Testis (tissue), 3 donors: ENCODE results near the gene MAPK11. TPM values are rescaled to one million over a fixed set of nuclear protein-coding genes. Genes with fewer than 3 reads are reported as not detected.

ENCODE experiments used
- DNase-seq: peaks from one replicate; pipeline ENCODE4 v3.0.0-alpha.2; 2019
- H3K27ac ChIP-seq, 2 donors: fragments of 200-600 bp; sonication (generic); one replicate each; pipeline ENCODE4 v1.5.1; 2019
- H3K27me3 ChIP-seq: fragments of 200-600 bp; sonication (generic); one replicate; pipeline ENCODE4 v1.5.1; 2019
- H3K36me3 ChIP-seq: fragments of 200-600 bp; sonication (generic); one replicate; pipeline ENCODE4 v1.5.1; 2017; ENCODE audit warnings: low read depth; ENCODE audit errors: missing control alignments
- H3K4me1 ChIP-seq: fragments of 200-600 bp; sonication (generic); one replicate; pipeline ENCODE4 v1.5.1; 2019
- H3K4me3 ChIP-seq, 2 donors: fragments of 200-600 bp; sonication (generic); one replicate each; pipeline ENCODE4 v1.5.1; 2017 to 2019
- H3K9me3 ChIP-seq: fragments of 200-600 bp; sonication (generic); one replicate; pipeline ENCODE4 v1.5.1; 2017
- POLR2A ChIP-seq: fragments of 450-650 bp; IDR thresholded peaks from one replicate; pipeline ENCODE4 v1.6.1; 2017; ENCODE audit warnings: antibody characterized with exemption, mild to moderate bottlenecking, moderate library complexity
- WGBS, 2 donors: methylation state at CpG; one replicate each; pipeline ENCODE4 v1.1.5; 2018; 5-methylcytosine and 5-hydroxymethylcytosine counted together
- intact Hi-C: fragments of 100-400 bp; cut with DNase I; formaldehyde crosslinking; loops from one replicate; pipeline ENCODE4 v1.15.1; 2023; ENCODE audit warnings: low total_unique reads
- polyA plus RNA-seq: library from polyadenylated mRNA; stranded (reverse); fragments of 350-450 nt; fragmentation: Illumina TruSeq; extraction: RNeasy Lipid Tissue Mini Kit (QIAGEN cat#74804); gene quantifications from one replicate; pipeline ENCODE4 v1.2.3, GENCODE V29; 2014; ENCODE audit warnings: low read depth, low replicate concordance; ENCODE audit not compliant: insufficient read depth
- total RNA-seq, 2 donors: library from RNA; depleted of rRNA; stranded (reverse); fragments of >200 nt; gene quantifications; one replicate each; pipeline ENCODE4 v1.2.3, GENCODE V29; 2016
- TF ChIP-seq, protein P1 (sequence below), 3 experiments: fragments of 450-650 bp in 2 of 3; fragments of 200-600 bp in 1 of 3; sonication (generic) in 1 of 3; IDR thresholded peaks; one replicate each; pipeline ENCODE4 v1.5.1; 2016 to 2019; ENCODE audit warnings: antibody characterized with exemption in 3 of 3, mild to moderate bottlenecking in 2 of 3, moderate library complexity in 1 of 3

The MAPK11 gene
- total and polyA plus RNA-seq, 3 donors from 2014 or later, result 6.4 to 10.7 (median 8.3) TPM

DNA sequence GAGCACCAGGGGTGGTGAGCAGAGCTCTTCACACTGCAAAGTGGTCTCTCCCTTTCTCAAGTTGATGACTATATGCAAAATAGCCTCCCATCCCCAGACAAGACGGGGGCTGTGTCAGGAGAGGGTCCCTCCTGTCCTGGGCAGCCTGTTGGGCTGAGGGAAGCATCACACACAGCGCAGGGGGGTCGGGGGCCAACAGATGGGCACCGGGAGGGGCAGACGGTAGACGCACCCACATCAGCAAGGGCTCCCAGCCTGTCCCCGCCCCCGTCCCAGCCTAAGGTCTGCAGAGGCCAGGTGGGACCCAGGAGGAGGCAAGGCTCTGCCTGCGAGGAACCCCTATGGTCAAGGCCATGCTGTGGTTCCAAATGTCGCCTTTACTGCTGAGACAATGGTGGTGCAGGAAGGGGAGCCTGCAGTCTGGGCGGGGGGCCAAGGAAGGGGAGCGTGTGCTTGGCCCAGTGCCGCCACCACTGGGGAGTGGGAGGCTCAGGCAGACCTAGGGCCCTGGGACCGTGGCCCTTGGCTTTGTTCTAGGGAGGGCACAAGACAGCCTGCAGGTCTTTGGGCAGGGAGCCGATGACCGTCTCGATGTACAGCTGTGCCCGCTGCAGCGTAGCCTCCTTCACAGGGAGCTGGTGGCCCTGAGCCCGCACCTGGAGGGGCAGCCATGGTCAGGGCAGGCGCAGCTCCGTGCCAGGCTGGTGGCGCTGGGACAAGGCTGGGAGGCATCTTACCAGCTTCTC lies 41.6 kb upstream of the MAPK11 start:
- H3K9me3 ChIP-seq, result no peaks in the 10 kb centered on the region
- 79 to 83% methylated on average over 10 to 23 of the region's 23 CpGs for WGBS, 2 donors
- TF ChIP-seq, protein P1, sequence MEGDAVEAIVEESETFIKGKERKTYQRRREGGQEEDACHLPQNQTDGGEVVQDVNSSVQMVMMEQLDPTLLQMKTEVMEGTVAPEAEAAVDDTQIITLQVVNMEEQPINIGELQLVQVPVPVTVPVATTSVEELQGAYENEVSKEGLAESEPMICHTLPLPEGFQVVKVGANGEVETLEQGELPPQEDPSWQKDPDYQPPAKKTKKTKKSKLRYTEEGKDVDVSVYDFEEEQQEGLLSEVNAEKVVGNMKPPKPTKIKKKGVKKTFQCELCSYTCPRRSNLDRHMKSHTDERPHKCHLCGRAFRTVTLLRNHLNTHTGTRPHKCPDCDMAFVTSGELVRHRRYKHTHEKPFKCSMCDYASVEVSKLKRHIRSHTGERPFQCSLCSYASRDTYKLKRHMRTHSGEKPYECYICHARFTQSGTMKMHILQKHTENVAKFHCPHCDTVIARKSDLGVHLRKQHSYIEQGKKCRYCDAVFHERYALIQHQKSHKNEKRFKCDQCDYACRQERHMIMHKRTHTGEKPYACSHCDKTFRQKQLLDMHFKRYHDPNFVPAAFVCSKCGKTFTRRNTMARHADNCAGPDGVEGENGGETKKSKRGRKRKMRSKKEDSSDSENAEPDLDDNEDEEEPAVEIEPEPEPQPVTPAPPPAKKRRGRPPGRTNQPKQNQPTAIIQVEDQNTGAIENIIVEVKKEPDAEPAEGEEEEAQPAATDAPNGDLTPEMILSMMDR (IDR thresholded peaks at IDR 0.05), result no peak
- TF ChIP-seq POLR2A, result no peak
- DNase-seq, result no peak
- H3K4me3 ChIP-seq, result no peak overlapping the region
- peaks cover 20% of the 10 kb centered on the region for H3K4me1 ChIP-seq
- no peaks in the 10 kb centered on the region for H3K36me3 ChIP-seq
- no peak overlapping the region for H3K27ac ChIP-seq
- H3K27me3 ChIP-seq, result no peaks in the 10 kb centered on the region
- intact Hi-C loops, result no loop called here

DNA sequence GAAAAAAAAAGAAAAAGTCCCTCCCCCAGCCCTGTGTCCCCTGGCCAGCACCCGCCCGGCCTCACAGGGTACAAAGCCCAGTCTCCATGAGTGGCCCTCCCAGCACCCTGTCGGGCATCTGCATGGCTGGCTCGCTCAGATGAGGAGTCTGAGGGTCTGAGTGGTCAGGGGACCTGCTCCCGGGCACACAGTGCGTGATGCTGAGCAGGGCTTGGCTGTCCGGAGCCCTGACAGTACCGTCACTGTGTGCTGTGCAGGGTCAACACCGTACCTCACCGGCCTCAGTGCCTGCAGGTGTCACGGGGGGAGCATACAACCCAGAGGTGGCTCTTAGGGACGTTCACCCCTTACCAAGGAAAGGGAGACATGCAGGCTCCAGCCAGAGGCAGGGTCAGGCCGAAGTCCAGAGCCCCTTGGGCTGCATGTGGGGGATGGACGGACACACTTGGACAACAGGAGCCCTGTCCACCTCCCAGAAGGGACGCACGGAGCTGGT lies 40.8 kb upstream of the MAPK11 start:
- no peaks in the 10 kb centered on the region for H3K36me3 ChIP-seq
- no peak overlapping the region for H3K27ac ChIP-seq
- H3K9me3 ChIP-seq, result no peaks in the 10 kb centered on the region
- no peak for DNase-seq
- H3K27me3 ChIP-seq, result no peaks in the 10 kb centered on the region
- TF ChIP-seq, protein P1 (IDR thresholded peaks at IDR 0.05), result no peak
- TF ChIP-seq POLR2A, result no peak
- no peak overlapping the region for H3K4me3 ChIP-seq
- intact Hi-C loops, result no loop called here
- WGBS, 2 donors, result 95 to 100% methylated on average over 3 to 16 of the region's 16 CpGs
- H3K4me1 ChIP-seq, result peaks cover 20% of the 10 kb centered on the region

DNA sequence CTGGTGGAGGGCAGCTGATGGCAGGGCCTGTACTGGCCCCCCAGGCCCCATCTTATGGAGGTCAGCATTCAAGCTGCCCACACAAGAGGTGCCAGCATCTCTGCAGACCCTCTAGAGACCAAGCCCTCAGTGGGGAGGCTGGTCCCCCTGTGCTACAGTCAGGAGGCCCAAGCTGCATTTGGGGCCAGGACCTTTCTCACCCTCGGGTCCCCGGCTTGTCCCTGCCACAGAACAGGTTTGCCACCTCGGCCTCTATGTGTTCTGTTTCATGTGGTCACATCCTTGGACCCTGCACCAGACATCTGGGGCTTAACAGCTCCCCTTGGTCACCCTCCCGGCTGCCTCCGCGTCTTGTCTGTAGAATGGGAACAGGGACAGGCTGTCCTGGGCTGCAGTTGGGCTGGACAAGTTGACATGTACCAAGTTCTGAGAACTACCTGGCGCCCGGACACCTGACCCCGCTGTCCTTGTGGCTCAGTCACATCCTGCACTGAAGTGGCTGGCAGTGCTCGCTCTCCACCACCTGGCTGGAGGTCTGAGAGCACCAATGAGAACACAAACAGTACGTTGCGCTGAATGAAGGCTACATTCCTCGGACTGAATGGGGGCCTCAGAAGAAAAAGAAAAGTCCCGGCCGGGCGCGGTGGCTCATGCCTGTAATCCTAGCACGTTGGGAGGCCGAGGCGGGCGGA lies 40.0 kb upstream of the MAPK11 start:
- H3K36me3 ChIP-seq, result no peaks in the 10 kb centered on the region
- TF ChIP-seq, protein P1 (IDR thresholded peaks at IDR 0.05), result no peak
- no peak for TF ChIP-seq POLR2A
- intact Hi-C loops, result no loop called here
- no peak overlapping the region for H3K4me3 ChIP-seq
- H3K27ac ChIP-seq, result no peak overlapping the region
- H3K27me3 ChIP-seq, result no peaks in the 10 kb centered on the region
- no peak for DNase-seq
- 90 to 97% methylated on average over 21 of the region's 21 CpGs for WGBS, 2 donors
- H3K9me3 ChIP-seq, result no peaks in the 10 kb centered on the region
- peaks cover 23% of the 10 kb centered on the region for H3K4me1 ChIP-seq

DNA sequence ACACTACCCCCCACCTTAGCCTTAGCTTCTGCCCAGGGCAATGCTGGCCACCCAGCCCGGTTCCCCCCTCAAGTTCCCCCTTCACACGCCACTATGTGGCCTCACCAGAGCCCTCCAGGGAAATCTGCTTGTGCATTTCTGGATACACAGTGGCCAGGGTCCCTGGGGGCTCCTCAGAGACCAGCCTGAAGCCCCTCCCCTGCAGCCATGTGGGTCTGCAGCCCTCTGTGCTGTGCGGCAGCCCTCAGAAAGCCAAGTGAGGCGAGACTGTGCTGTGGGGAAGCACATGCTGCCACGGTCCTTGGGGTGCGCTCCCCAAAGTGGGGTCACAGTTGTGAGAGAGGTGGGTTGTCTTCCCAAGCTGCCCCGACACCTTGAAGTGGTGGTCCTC lies 39.4 kb upstream of the MAPK11 start:
- peak overlapping the region; percentile 55 to 83 for H3K27ac ChIP-seq
- 85% methylated on average over 7 of the region's 7 CpGs; no CpG with 5 or more reads in 1 of the 2 donors for WGBS, 2 donors
- DNase-seq, result no peak

More for the DNA sequence above, 39.4 kb upstream of the MAPK11 start:
- Histone ChIP-seq H3K9me3 (no peaks in the 10 kb centered on the region), H3K27me3 (no peaks in the 10 kb centered on the region), H3K36me3 (no peaks in the 10 kb centered on the region), H3K4me1 (peaks cover 29% of the 10 kb centered on the region), H3K4me3 (no peak overlapping the region)
- intact Hi-C loops, result no loop called here
- TF ChIP-seq, protein P1 (IDR thresholded peaks at IDR 0.05), result no peak
- TF ChIP-seq POLR2A, result no peak
